GM21381 (cell line): ENCODE measurements around the gene VPS13D.

Experiments
- ATAC-seq: cut with Tn5 transposase; IDR thresholded peaks from one replicate; pipeline ENCODE4 v1.9.1; 2021; ENCODE audit warnings: mild to moderate bottlenecking, moderate library complexity; ENCODE audit not compliant: unreplicated experiment

The VPS13D gene

GRCh38 chr1:12480041-12480440 lies 250.2 kb downstream of the VPS13D start:
- ATAC-seq = no peak

GRCh38 chr1:12480748-12481362 lies 251.0 kb downstream of the VPS13D start:
- ATAC-seq = no peak

- no peak for ATAC-seq
Observed at GRCh38 chr1:12481928-12482327, 252.1 kb downstream of the VPS13D start.

GRCh38 chr1:12482988-12483387 lies 253.2 kb downstream of the VPS13D start:
- no peak for ATAC-seq

- no peak for ATAC-seq
Observed at GRCh38 chr1:12485231-12486058, 255.6 kb downstream of the VPS13D start.

- ATAC-seq = no peak
Observed at GRCh38 chr1:12486059-12486341, 256.2 kb downstream of the VPS13D start.

- ATAC-seq = no peak
Observed at GRCh38 chr1:12486401-12487005, 256.7 kb downstream of the VPS13D start.

- ATAC-seq = no peak
Observed at GRCh38 chr1:12487520-12487919, 257.7 kb downstream of the VPS13D start.

- ATAC-seq = no peak
Observed at GRCh38 chr1:12488666-12489354, 259.0 kb downstream of the VPS13D start.

GRCh38 chr1:12490532-12491142 lies 260.8 kb downstream of the VPS13D start:
- ATAC-seq = no peak

GRCh38 chr1:12491656-12492055 lies 261.8 kb downstream of the VPS13D start:
- ATAC-seq = no peak

- ATAC-seq = no peak
Observed at GRCh38 chr1:12495725-12496124, 265.9 kb downstream of the VPS13D start.

GRCh38 chr1:12496154-12496961 lies 266.5 kb downstream of the VPS13D start:
- ATAC-seq = no peak

GRCh38 chr1:12499539-12500240 lies 269.9 kb downstream of the VPS13D start:
- ATAC-seq = no peak

GRCh38 chr1:12501661-12502060 lies 271.8 kb downstream of the VPS13D start:
- no peak for ATAC-seq

- ATAC-seq = no peak
Observed at GRCh38 chr1:12502336-12503109, 272.7 kb downstream of the VPS13D start.

- no peak for ATAC-seq
Observed at GRCh38 chr1:12503709-12504108, 273.9 kb downstream of the VPS13D start.

GRCh38 chr1:12504601-12505000 lies 274.8 kb downstream of the VPS13D start:
- no peak for ATAC-seq

GRCh38 chr1:12505231-12505630 lies 275.4 kb downstream of the VPS13D start:
- no peak for ATAC-seq
